GM12892 (cell line): Measurements from ENCODE around the gene KPNB1. TPM values are rescaled to one million over a fixed set of nuclear protein-coding genes. Genes with fewer than 3 reads are reported as not detected.

Experiments used
- DNase-seq: peaks from one replicate; pipeline ENCODE4 v3.0.0; 2011; ENCODE audit not compliant: insufficient read length
- FAIRE-seq: peaks from 2 replicates; lab custom pipeline; 2011; peaks lifted over from hg19 to GRCh38; lab: Jason Lieb, UNC
- POLR2A ChIP-seq: IDR thresholded peaks from 2 replicates; pipeline ENCODE4 v1.6.1; 2011; ENCODE audit warnings: low read depth, low read length, control low read depth
- POLR2AphosphoS5 ChIP-seq: IDR thresholded peaks from 2 replicates; pipeline ENCODE4 v1.6.1; 2011; ENCODE audit warnings: low read depth, low read length, control low read depth
- TAF1 ChIP-seq: IDR thresholded peaks from 2 replicates; pipeline ENCODE4 v1.6.1; 2011; ENCODE audit warnings: low read depth, mild to moderate bottlenecking, control low read depth, low read length, borderline replicate concordance
- polyA plus RNA-seq: library from polyadenylated mRNA; unstranded; fragments of >200 nt; gene quantifications from one replicate; pipeline ENCODE4 v1.2.1, GENCODE V29; 2012; ENCODE audit warnings: missing spikeins, inconsistent platforms; ENCODE audit not compliant: missing spikeins

Gene KPNB1
- 343 TPM for polyA plus RNA-seq

DNA sequence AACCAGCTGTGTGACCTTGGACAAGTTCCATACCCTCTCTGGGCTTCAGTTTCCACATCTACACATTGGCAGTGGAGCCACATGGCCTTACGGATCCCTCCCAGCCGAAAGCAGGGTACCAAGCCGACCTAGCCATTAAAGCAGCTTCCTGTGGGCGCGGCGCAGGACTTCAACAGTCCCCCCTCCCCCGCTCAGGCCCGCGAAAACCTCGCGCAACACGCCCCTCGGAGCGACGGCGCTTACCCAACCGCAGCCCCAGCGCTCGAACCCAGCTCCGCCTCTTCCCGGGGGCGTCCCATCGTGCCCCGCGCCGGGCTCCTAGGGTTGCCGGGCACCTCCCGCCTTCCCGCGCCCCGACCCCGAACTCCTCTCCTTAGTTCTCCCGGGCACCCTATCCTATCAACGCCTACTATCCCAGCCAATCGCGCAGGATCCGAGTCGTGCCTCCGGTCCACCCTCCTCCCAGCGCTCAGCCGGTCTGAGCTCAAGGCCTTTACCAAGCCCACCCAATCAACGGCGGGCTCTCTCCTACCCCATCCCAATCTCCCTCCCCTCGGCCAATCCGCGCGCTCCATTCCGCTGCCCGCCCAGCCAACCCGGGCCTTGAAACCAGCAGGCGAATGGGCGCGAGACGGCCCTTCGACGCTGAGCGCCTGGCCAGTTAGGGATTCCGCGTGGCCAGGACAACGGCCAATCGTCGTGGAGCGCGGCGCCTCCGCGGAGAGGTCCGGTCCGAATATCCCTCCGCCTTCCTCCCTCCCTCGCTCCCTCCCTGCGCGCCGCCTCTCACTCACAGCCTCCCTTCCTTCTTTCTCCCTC is at the start of gene KPNB1:
Gene KPNB1 (plus strand): TSS at position 767 of the 819 bp plus-strand sequence. CDS start 326 bp downstream, outside the sequence.
- TF ChIP-seq POLR2A (peak; percentile 89), POLR2AphosphoS5 (peak; percentile 86; the same call in 1 of the 2 replicates), TAF1 (peak; percentile 92; the same call in 1 of the 2 replicates)
- DNase-seq (peak; percentile 84), FAIRE-seq (peak; percentile 100)

DNA sequence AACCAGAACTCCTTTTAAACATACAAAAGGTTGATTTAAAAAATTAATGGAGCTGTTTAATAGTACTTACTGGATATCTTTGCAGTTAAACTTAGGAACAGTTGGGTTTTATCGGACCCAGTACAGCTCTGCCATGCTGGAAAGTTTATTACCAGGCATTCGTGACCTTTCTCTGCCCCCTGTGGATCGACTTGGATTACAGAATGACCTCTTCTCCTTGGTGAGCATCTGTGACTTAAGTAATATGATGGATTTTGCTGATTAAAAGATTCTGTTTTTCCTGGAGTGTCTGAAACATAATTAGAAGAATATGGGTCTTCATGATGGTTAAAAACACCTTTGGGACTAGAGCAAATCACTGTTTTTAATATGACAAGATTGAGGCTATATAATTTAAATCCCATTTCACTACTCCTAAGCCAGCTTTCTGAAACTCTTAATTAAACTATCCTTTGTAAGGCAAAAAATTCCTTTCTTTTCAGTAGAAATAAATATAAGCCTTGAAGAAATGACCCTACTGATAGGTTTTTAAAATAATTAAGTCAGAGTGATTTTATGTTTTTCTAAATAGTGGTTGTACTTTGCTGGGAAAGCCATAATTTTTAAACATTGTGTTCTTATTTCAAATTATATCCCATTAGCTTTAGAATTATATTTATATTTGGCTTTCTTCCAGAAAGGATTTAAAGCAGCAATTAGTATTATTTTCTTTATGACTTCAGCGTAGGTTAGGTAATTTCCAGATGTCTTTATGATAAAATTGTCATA is 45.7 kb upstream of the KPNB1 start:
- FAIRE-seq (no peak), DNase-seq (no peak)
- no peak for TF ChIP-seq TAF1
- TF ChIP-seq POLR2AphosphoS5: no peak
- TF ChIP-seq POLR2A: no peak

DNA sequence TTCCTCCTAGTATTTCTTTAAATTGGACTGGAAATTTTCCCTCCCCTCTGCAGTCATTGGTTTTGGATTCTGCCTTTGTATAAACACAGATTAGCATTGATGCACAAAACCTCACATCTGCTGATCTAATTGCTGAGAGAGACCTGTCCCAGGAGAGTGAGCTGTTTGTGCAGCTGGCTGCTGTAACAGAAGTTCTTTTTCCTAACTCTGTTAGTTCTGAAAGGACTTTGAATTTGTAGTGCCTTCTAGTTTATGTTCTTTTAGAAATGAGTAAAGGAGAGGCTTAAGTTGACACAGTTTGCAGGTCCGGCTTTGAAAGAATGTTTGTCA is 45.2 kb upstream of the KPNB1 start:
- no peak for DNase-seq
- FAIRE-seq: no peak
- TF ChIP-seq TAF1 (no peak), POLR2A (no peak), POLR2AphosphoS5 (no peak)

DNA sequence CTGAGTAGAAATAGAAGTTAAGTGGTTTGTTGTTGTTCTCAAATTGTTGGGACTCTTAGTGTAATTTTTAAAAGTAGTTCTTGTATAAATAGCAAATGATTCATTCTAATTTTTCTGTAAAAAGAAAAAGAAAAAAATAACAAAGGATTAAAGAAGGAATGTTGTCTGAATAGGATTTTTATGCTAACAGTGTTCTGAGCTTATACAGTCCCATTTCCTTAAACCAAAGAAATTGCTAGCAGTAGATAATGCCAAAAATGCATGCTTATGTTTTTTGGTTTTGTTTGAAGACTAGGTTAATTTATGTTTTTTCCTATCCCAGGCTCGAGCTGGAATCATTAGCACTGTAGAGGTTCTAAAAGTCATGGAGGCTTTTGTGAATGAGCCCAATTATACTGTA is 44.7 kb upstream of the KPNB1 start:
- no peak for TF ChIP-seq POLR2AphosphoS5
- TF ChIP-seq TAF1: no peak
- no peak for TF ChIP-seq POLR2A
- no peak for FAIRE-seq
- no peak for DNase-seq

DNA sequence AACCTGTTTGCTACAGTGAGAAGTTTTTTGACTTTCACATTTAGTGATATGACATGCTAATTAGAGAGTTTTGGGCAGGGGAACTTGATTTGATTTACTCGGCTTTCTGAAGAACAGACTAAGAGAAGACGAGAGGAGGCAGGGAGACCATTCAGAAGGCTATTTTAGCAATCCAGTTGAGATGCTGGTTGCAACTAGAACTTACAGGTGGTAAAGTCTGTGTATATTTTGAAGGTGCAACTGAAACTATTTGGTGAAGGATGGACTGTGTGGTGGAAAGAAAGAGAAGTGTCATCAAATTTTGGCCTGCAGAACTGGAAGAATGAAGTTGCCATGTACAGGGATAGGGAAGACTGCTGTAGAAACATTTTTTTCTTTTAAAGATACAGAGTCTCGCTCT is 42.2 kb upstream of the KPNB1 start:
- TF ChIP-seq TAF1: no peak
- no peak for DNase-seq
- no peak for FAIRE-seq

DNA sequence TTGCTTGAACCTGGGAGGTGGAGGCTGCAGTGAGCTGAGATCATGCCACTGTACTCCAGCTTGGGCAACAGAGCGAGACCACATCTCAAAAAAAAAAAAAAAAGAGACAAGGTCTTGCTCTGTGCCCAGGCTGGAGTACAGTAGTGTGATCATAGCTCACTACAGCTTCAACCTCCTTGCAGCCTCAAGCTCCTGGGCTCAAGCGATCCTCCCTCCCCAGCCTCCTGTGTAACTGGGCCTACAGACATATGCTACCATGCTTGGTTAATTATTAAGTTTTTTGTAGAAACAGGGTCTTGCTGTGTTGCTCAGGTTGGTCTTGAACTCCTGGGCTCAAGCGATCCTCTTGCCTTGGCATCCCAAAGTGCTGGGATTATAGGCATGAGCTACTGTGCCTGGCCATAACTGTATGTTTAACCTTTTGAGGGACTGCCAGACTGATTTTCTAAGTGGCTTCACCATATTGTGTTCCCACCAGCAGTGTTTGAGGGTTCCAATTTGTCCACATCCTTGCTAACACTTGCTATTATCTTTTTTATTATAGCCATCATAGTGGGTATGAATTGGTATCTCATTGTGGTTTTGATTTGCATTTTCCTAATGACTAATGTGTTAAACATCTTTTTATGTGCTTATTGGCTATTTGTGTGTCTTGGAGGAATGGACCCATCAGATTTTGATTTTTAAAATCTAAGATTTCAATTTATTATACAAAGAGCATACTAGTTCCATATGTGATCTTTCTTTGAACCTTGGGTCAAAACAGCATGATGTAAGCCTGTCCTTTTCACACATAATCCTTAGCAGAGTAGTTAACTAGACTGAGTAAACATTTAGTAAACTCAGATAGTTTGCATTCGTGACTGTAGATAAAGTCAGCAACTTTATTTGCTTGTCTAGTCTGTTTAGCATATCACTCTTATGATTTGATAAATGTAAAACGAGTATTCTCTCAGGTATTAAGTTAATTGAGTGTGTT is 38.1 kb upstream of the KPNB1 start:
- TF ChIP-seq POLR2A: no peak
- no peak for TF ChIP-seq POLR2AphosphoS5
- no peak for TF ChIP-seq TAF1
- FAIRE-seq: no peak

DNA sequence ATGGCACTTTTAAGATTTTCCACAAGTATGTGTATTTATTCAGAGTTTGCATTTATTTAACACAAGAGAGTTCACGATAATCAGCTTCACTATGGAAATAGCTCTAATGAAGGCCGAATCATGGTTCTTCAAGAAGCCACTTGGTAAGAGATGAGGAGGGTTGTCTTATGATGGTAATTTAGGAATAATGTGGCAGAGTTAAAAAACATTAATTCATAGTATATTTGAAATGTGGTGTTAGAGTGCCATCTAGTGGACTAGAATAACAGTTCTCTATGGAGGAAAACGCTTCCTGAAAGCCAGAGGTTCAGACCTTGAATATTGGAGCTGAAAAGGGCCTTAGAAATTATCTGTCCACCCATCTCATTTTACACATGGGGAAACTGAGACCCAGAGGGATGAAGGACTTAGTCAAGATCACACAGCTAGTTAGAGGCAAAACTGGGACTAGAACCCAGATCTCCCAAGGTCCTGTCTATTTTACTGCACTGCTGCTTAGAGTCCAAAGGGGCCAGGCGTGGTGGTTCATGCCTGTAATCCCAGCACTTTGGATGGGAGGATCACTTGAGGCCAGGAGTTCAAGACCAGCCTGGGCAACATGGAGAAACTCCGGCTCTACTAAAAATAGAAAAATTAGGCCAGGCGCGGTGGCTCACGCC is 33.8 kb upstream of the KPNB1 start:
- TF ChIP-seq POLR2A: no peak
- TF ChIP-seq TAF1: no peak
- TF ChIP-seq POLR2AphosphoS5: no peak
- DNase-seq (no peak), FAIRE-seq (peak; percentile 27)

More for the DNA sequence above, 38.1 kb upstream of the KPNB1 start:
- DNase-seq: no peak

DNA sequence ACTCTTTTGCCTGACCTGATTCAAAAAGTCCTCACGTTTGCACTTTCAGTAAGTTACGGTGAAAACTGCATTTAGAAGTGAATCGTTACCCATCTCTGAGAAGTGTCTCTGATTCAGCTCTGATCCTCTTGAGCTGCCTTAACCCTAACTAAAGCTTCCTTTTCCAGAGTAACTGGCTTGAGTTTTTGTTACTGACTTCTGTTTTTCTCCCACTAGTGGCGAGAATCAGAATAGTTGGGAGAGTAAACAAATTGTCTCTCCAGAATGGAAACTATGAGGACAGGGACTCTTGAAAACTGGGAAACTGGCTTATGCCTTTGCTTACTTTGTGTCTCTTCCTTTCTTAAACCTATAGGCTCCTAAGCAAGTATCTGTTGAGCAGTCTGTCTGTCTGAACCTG is 31.3 kb upstream of the KPNB1 start:
- DNase-seq (no peak), FAIRE-seq (no peak)
- TF ChIP-seq TAF1 (no peak), POLR2A (no peak), POLR2AphosphoS5 (no peak)

DNA sequence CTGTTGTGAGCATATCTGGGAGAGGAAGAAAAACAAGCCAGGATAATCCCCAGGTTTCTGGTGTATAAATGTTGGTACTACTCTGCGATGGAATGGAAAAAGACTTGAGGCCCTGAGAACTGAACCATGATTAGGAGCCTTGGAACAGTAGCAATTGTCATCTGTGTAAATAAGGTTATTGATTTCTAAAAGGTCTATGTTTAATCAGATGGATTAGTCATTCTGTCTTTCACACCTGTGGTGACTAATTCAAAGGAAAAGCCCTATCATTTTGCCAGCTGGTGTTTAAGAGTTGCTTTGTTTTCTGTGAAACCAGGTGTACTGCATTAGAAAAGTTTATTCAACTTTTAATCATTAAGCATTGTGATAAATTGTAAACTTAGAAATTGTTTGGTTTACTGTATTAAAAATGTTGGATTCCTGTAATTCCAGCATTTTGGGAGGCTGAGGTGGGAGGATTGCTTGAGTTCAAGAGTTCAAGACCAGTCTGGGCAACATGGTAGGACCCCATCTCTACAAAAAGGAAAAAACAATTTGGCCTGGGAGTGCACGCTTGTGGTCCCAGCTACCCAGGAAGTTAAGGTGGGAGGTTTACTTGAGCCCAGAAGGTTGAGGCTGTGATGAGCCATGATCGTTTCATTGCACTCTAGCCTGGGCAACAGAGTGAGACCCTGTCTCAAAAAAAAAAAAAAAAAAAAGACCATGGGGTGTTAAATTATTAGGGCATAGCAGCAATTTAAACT is 29.0 kb upstream of the KPNB1 start:
- no peak for FAIRE-seq
- no peak for TF ChIP-seq POLR2A
- TF ChIP-seq TAF1: no peak
- no peak for TF ChIP-seq POLR2AphosphoS5
- DNase-seq: no peak

DNA sequence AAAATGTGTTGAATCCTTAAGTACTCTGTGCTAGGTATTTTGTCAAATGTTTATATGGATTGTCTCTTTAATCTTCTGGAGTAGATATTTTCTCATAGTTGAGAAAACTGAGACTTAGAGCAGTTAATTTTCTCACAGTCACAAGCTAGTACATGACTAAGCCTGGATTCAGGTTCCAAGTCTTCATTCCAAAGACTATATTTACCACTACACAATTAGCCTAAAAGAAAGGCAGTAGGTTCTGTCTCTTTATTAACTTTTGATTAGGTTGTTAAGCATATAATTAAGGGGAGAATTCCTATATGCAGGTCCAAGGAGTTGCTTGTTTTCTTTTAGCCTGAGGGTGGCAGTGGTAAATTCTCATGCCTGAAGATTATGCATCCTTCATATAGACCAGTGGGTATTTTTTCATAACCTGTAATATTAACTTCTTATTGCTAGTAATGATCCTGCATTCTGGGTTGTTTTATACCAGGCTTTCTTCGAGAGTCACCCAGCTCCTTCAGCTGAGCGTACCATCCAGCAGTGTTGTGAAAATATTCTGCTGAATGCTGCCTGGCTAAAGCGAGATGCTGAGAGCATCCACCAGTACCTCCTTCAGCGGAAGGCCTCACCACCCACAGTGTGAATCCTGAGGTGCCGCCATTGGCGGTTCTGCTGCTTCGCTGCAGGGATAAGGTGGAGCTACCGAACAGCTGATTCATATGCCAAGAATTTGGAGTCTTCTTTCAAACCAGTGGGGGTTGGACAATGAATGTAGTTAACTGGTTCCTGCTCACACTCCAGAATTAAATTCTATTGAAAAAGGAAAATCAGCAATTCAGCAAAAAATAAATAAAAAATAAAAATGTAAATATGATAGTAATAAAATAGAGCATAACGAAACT is 28.2 kb upstream of the KPNB1 start:
- TF ChIP-seq POLR2AphosphoS5: no peak
- TF ChIP-seq POLR2A: no peak
- TF ChIP-seq TAF1: no peak
- DNase-seq: no peak
- no peak for FAIRE-seq
